HG03354 (cell line): ENCODE results near the gene ISM1.

Source experiments
- ATAC-seq: cut with Tn5 transposase; IDR thresholded peaks from one replicate; pipeline ENCODE4 v1.9.1; 2021; ENCODE audit warnings: mild to moderate bottlenecking; ENCODE audit not compliant: unreplicated experiment, poor library complexity, severe bottlenecking

ISM1 gene

DNA sequence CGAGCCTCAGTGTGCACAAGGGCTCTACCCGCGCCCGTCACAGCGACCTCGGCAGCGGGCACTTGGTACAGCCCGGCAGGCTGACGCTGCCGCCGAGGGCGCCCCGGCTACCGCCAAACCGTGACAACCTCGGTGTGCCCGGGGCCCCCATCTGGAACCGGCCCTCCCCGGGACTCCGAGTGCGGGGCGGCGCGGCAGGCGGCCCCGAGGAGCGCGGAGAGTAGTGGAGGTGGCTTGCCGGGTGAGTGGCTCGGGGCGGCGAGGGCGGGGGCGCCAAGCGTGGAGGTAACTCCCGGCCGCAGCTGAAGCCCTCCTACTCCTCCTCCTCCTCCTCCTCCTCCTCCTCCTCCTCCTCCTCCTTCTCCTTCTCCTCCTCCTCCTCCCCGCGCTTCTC is at the start of gene ISM1:
Gene ISM1, plus strand, starts transcription at position 371 of the 394 bp plus-strand sequence. CDS start 503 bp downstream, outside the sequence.
- ATAC-seq, result peak; percentile 28

GRCh38 chr20:13173201-13173600 is 47.9 kb upstream of the ISM1 start:
- ATAC-seq, result no peak

GRCh38 chr20:13174402-13174801 is 46.7 kb upstream of the ISM1 start:
- ATAC-seq, result no peak

- no peak for ATAC-seq
Observed at GRCh38 chr20:13180986-13181889, 39.8 kb upstream of the ISM1 start.

DNA sequence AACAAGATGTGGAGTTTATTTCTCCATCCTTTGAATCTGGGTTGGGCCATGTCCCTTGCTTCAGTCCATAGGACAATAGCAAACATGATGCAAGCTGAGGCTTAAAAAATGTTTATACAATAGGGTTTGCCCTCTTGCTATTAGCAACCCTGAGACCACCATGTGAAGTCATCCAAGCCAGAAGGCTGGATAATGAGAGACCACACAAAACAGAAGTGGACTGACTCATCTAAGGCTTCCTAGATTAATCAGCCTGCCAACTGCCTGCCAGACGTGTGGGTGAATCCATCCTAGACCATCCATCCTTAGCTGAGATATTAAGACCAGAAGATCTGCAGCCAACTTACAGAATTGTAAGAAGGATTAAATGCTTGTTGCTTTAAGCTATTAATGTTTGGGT is 38.1 kb upstream of the ISM1 start:
- no peak for ATAC-seq

DNA sequence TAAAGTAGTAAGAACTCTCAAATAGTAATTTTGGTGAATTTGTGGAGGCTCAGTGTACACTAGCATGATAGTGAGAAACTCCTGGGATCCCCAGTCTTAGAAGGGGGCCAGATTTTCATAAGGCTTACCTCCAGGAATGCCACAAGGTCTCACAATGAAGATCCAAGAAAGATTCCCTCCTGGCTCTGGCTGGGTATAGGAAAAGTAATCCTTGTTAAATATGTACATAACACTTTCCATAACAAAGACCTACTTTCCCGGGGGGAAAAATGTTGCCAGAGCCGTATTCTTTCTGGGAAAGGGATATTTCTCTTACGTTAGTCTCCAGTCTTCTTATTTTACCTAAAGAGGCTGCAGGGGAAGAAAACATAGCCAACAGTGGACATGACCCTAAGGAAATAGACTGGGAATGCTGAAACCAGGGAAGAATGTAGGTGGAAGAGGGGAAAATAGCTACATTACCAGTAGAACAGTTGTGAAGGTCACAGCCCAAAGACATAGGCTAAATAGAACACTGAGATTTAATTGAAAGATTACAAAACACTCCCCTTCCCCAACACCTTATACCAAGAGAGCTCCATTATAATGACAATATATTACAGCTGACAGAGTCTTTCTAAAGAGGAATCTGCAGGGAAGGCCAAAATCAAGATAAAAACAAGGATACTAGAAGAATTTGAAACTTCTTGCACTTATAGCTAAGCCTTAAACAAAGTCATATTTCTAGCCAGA is 34.9 kb upstream of the ISM1 start:
- no peak for ATAC-seq

GRCh38 chr20:13187899-13188298 is 33.2 kb upstream of the ISM1 start:
- ATAC-seq, result no peak

DNA sequence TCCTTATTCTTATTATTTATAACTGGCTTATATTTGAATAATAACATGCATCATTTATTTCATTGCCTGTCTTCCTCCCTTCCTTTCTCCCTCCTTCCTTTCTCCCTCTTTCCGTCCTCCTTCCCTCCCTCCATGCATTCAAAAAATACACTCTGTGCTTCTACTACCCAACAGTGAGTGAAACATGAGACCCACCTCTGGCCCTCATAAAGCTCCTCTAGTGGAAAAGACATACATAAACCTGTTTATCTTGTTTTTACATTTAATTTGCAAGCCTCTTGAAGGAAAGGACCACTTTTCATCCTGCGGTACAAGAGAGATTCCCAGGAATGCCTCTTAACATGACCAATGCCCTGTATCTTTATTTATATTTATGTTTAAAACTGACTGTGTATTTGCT is 21.8 kb upstream of the ISM1 start:
- ATAC-seq, result no peak

- no peak for ATAC-seq
Observed at GRCh38 chr20:13200767-13201500, 20.1 kb upstream of the ISM1 start.

DNA sequence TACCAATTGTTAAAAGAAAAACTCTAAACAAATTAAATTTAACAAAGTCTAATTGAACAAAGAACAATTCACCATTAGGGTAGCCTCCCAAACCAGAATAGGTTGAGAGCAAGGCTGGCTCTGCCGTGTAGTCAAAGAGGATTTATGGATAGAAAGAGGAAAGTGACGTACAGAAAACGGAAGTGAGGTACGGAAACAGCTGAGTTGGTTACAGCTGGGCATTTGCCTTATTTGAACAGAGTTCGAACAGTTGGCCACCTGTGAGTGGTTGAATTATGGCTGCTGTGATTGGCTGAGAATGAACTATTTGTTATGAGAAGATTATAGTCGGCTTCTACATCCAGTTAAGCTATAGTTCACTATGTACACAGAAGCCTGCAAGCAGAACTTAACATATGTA is 18.5 kb upstream of the ISM1 start:
- ATAC-seq, result no peak

GRCh38 chr20:13205425-13205824 is 15.6 kb upstream of the ISM1 start:
- no peak for ATAC-seq

GRCh38 chr20:13205848-13206434 is 15.1 kb upstream of the ISM1 start:
- ATAC-seq, result no peak

DNA sequence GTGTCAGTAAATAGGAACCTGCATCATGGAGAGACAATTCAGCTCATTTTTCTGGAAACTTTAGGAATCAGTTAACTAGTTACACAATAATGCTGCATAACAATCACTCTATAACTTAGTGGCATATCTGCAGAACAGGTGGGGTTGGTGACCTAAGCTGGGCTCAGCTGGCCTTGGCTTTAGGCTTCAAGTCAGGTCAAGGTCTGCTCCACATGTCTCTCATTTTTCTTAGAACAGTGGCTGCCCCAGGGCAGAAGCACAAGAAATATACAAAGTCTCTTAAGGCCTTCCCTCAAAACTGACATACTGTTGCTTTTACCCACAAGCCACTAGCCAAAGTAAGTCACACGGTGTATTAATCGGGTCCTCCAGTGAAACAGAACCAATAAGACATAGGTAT is 14.1 kb upstream of the ISM1 start:
- ATAC-seq, result no peak

DNA sequence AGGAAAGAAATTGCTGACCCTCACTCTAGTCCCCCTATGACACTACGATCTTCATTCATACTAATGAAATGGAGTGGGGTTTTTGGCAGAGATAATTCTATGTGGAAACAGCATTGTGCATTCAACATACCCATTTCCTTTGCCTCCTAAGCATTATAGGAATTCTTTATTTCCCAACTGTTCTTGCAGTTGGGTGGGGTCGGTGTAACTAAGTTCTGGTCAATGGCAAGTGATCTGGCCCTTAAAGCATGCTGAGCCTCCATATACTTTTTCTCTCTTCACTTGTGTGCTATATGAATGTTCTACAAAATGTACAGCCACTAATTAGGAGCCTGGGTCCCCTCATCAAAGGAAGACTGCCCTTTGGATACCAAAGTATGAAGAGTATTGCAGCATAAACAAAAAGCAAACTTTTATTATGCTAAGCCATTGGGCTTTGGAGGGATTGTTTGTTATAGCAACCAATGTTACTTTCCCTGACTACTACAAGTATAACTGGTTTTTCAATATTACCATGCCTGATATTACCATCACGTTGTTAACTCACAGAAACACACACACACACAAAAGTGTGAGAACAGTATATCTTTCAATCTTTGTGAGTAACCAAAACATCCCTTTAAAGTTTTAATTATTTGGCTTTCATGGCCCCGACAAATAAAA is 9.0 kb upstream of the ISM1 start:
- no peak for ATAC-seq

DNA sequence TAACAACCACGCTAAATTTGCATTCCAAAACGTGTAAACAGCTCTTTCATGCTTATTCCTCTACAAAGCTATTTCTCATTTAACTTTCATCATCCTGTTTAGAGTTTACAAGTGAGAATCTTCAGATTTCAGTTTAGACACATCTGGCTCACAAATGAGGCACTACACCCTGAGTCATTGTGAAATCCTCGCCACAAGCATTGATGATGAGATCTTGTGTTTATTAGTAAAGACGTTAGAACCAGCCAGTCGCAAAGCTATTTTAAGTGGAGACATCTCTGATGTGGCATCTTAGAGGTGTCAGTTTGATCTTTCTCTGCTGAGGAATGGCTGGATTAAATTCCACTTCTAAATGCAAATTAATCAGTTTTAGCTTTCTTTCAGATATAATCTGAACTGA is 8.3 kb upstream of the ISM1 start:
- no peak for ATAC-seq

- no peak for ATAC-seq
Observed at GRCh38 chr20:13213335-13213734, 7.7 kb upstream of the ISM1 start.

DNA sequence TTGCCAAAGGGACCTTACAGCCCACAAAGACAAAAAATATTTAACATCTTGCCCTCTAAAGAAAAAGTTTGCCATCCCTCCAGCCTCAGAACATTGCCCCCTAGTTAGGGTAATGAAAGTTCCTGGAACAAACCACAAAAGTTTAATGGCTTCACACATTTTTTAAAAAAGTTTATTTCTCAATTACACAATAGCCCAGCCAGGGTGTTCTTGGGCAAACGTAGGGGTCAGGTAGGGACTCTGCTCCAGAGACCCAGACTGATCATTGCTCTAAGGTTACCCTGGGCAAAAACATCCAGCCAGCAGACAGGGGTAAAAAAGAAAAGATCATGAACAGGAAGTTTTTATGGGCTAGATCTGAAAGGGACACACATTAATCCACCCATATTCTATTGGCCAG is 4.5 kb upstream of the ISM1 start:
- ATAC-seq, result no peak

DNA sequence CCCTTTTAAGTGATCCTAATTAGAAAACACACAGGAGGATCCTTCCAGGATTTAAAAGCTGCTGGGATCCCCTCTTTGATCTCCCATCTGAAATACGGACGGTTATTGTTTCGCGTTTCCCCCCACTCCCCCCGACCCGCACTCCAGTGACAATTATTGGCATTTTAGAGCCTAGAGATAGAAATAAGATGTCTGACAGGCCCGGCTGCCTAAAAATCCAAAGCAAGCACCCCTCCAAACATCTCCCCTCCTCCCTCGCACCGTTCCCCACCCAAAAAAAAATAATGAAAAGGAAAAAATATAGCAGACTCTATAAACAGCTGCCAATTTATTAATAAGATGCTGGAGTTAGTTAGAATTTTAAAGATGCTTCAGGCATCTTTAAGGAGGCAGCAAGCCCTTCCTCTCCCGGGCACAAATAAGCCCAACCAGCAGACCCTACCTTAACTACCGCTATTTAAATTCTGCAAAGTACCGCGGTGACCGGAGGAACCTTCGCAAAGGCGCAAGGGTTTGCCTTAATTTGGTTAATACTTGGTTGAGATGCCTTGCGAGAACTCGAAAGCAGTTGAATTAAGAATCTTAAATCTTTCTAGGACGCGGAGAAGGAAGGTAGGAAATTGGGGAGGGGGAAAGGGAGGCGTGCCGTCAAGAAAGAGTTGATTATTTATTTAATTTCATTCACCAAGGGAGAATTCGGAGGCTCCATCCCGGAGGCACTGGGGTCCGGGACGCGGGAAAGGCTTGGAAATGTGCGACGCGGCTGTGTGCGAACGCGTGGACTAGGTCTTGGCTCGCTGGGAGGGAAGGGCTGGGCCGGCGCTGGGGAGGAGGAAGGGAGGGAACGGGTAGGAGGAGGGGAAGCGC is 1.5 kb upstream of the ISM1 start:
- ATAC-seq, result no peak
